ENCODE data around the gene CELF2.

Gene CELF2

GRCh38 chr10:11014671-11015445, 2.8 kb upstream of the CELF2 start:
- Histone ChIP-seq H3K4me1 (ENCODE audit: control insufficient read depth in 1 of 2, insufficient read depth in 2 of 2, low read length in 2 of 2) (peaks cover 0 to 13% of the 10 kb centered on the region in 2 donors), H3K9me3 (ENCODE audit: control insufficient read depth in 1 of 2, low read length in 2 of 2) (no peaks in the 10 kb centered on the region), H3K4me3 (ENCODE audit: low read depth in 1 of 2, low read length in 2 of 2) (no peak overlapping the region), H3K27me3 (ENCODE audit: low read depth, low read length) (no peaks in the 10 kb centered on the region), H3K36me3 (ENCODE audit: control insufficient read depth in 1 of 2, insufficient read depth in 2 of 2, low read length in 2 of 2) (no peaks in the 10 kb centered on the region), H3K27ac (ENCODE audit: low read length) (peak overlapping the region; percentile 35)

- H3K4me3 ChIP-seq (ENCODE audit: low read depth in 1 of 2, low read length in 2 of 2): no peak overlapping the region
Measured at GRCh38 chr10:11015446-11015934, 2.2 kb upstream of the CELF2 start.

GRCh38 chr10:11017000-11017569, 587 bp upstream of the CELF2 start:
- H3K36me3 ChIP-seq (ENCODE audit: control insufficient read depth in 1 of 2, insufficient read depth in 2 of 2, low read length in 2 of 2): no peaks in the 10 kb centered on the region
- H3K4me3 ChIP-seq (ENCODE audit: low read depth in 1 of 2, low read length in 2 of 2): peak overlapping the region; percentile 47 to 60
- H3K27me3 ChIP-seq (ENCODE audit: low read depth, low read length): no peaks in the 10 kb centered on the region
- peaks cover 0 to 13% of the 10 kb centered on the region in 2 donors for H3K4me1 ChIP-seq (ENCODE audit: control insufficient read depth in 1 of 2, insufficient read depth in 2 of 2, low read length in 2 of 2)
- H3K9me3 ChIP-seq (ENCODE audit: control insufficient read depth in 1 of 2, low read length in 2 of 2): no peaks in the 10 kb centered on the region
- peak overlapping the region; percentile 17 for H3K27ac ChIP-seq (ENCODE audit: low read length)

More at GRCh38 chr10:11015446-11015934, 2.2 kb upstream of the CELF2 start:
- Histone ChIP-seq H3K4me1 (ENCODE audit: control insufficient read depth in 1 of 2, insufficient read depth in 2 of 2, low read length in 2 of 2) (peaks cover 0 to 13% of the 10 kb centered on the region in 2 donors), H3K9me3 (ENCODE audit: control insufficient read depth in 1 of 2, low read length in 2 of 2) (no peaks in the 10 kb centered on the region), H3K27ac (ENCODE audit: low read length) (peak overlapping the region; percentile 33), H3K27me3 (ENCODE audit: low read depth, low read length) (no peaks in the 10 kb centered on the region), H3K36me3 (ENCODE audit: control insufficient read depth in 1 of 2, insufficient read depth in 2 of 2, low read length in 2 of 2) (no peaks in the 10 kb centered on the region)

GRCh38 chr10:11018432-11018841, 765 bp downstream of the CELF2 start:
- H3K27ac ChIP-seq (ENCODE audit: low read length): peak overlapping the region; percentile 60

GRCh38 chr10:11018855-11019631, 1.4 kb downstream of the CELF2 start:
- Histone ChIP-seq H3K4me3 (ENCODE audit: low read depth in 1 of 2, low read length in 2 of 2) (peak overlapping the region; percentile 71), H3K27me3 (ENCODE audit: low read depth, low read length) (no peaks in the 10 kb centered on the region), H3K27ac (ENCODE audit: low read length) (peak overlapping the region; percentile 60), H3K4me1 (ENCODE audit: control insufficient read depth in 1 of 2, insufficient read depth in 2 of 2, low read length in 2 of 2) (peaks cover 0 to 13% of the 10 kb centered on the region in 2 donors), H3K36me3 (ENCODE audit: control insufficient read depth in 1 of 2, insufficient read depth in 2 of 2, low read length in 2 of 2) (no peaks in the 10 kb centered on the region), H3K9me3 (ENCODE audit: control insufficient read depth in 1 of 2, low read length in 2 of 2) (no peaks in the 10 kb centered on the region)

More at GRCh38 chr10:11018432-11018841, 765 bp downstream of the CELF2 start:
- peaks cover 0 to 13% of the 10 kb centered on the region in 2 donors for H3K4me1 ChIP-seq (ENCODE audit: control insufficient read depth in 1 of 2, insufficient read depth in 2 of 2, low read length in 2 of 2)
- H3K27me3 ChIP-seq (ENCODE audit: low read depth, low read length): no peaks in the 10 kb centered on the region
- H3K36me3 ChIP-seq (ENCODE audit: control insufficient read depth in 1 of 2, insufficient read depth in 2 of 2, low read length in 2 of 2): no peaks in the 10 kb centered on the region
- peak overlapping the region; percentile 71 for H3K4me3 ChIP-seq (ENCODE audit: low read depth in 1 of 2, low read length in 2 of 2)
- no peaks in the 10 kb centered on the region for H3K9me3 ChIP-seq (ENCODE audit: control insufficient read depth in 1 of 2, low read length in 2 of 2)

GRCh38 chr10:11019724-11020547, 2.3 kb downstream of the CELF2 start:
- no peak overlapping the region for H3K27ac ChIP-seq (ENCODE audit: low read length)
- no peaks in the 10 kb centered on the region for H3K9me3 ChIP-seq (ENCODE audit: control insufficient read depth in 1 of 2, low read length in 2 of 2)

GRCh38 chr10:11020548-11020942, 2.9 kb downstream of the CELF2 start:
- Histone ChIP-seq H3K4me3 (ENCODE audit: low read depth in 1 of 2, low read length in 2 of 2) (no peak overlapping the region), H3K9me3 (ENCODE audit: control insufficient read depth in 1 of 2, low read length in 2 of 2) (no peaks in the 10 kb centered on the region), H3K36me3 (ENCODE audit: control insufficient read depth in 1 of 2, insufficient read depth in 2 of 2, low read length in 2 of 2) (no peaks in the 10 kb centered on the region), H3K27me3 (ENCODE audit: low read depth, low read length) (no peaks in the 10 kb centered on the region), H3K27ac (ENCODE audit: low read length) (no peak overlapping the region), H3K4me1 (ENCODE audit: control insufficient read depth in 1 of 2, insufficient read depth in 2 of 2, low read length in 2 of 2) (peaks cover 0 to 13% of the 10 kb centered on the region in 2 donors)

More at GRCh38 chr10:11019724-11020547, 2.3 kb downstream of the CELF2 start:
- Histone ChIP-seq H3K27me3 (ENCODE audit: low read depth, low read length) (no peaks in the 10 kb centered on the region), H3K4me3 (ENCODE audit: low read depth in 1 of 2, low read length in 2 of 2) (peak overlapping the region in 1 of 2 donors; percentile 71), H3K36me3 (ENCODE audit: control insufficient read depth in 1 of 2, insufficient read depth in 2 of 2, low read length in 2 of 2) (no peaks in the 10 kb centered on the region), H3K4me1 (ENCODE audit: control insufficient read depth in 1 of 2, insufficient read depth in 2 of 2, low read length in 2 of 2) (peaks cover 0 to 13% of the 10 kb centered on the region in 2 donors)

GRCh38 chr10:11022213-11022612, 4.5 kb downstream of the CELF2 start:
- Histone ChIP-seq H3K27ac (ENCODE audit: low read length) (no peak overlapping the region), H3K4me1 (ENCODE audit: control insufficient read depth in 1 of 2, insufficient read depth in 2 of 2, low read length in 2 of 2) (peaks cover 0 to 8% of the 10 kb centered on the region in 2 donors), H3K9me3 (ENCODE audit: control insufficient read depth in 1 of 2, low read length in 2 of 2) (no peaks in the 10 kb centered on the region), H3K4me3 (ENCODE audit: low read depth in 1 of 2, low read length in 2 of 2) (no peak overlapping the region), H3K27me3 (ENCODE audit: low read depth, low read length) (no peaks in the 10 kb centered on the region), H3K36me3 (ENCODE audit: control insufficient read depth in 1 of 2, insufficient read depth in 2 of 2, low read length in 2 of 2) (no peaks in the 10 kb centered on the region)

GRCh38 chr10:11023009-11023953, 5.6 kb downstream of the CELF2 start:
- H3K4me1 ChIP-seq (ENCODE audit: control insufficient read depth in 1 of 2, insufficient read depth in 2 of 2, low read length in 2 of 2): peaks cover 0 to 4% of the 10 kb centered on the region in 2 donors
- no peak overlapping the region for H3K27ac ChIP-seq (ENCODE audit: low read length)
- no peak overlapping the region for H3K4me3 ChIP-seq (ENCODE audit: low read depth in 1 of 2, low read length in 2 of 2)
- H3K9me3 ChIP-seq (ENCODE audit: control insufficient read depth in 1 of 2, low read length in 2 of 2): no peaks in the 10 kb centered on the region
- no peaks in the 10 kb centered on the region for H3K36me3 ChIP-seq (ENCODE audit: control insufficient read depth in 1 of 2, insufficient read depth in 2 of 2, low read length in 2 of 2)
- H3K27me3 ChIP-seq (ENCODE audit: low read depth, low read length): no peaks in the 10 kb centered on the region

- H3K9me3 ChIP-seq (ENCODE audit: control insufficient read depth in 1 of 2, low read length in 2 of 2): no peaks in the 10 kb centered on the region
- H3K36me3 ChIP-seq (ENCODE audit: control insufficient read depth in 1 of 2, insufficient read depth in 2 of 2, low read length in 2 of 2): no peaks in the 10 kb centered on the region
- no peak overlapping the region for H3K4me3 ChIP-seq (ENCODE audit: low read depth in 1 of 2, low read length in 2 of 2)
- no peaks in the 10 kb centered on the region for H3K27me3 ChIP-seq (ENCODE audit: low read depth, low read length)
- no peaks in the 10 kb centered on the region for H3K4me1 ChIP-seq (ENCODE audit: control insufficient read depth in 1 of 2, insufficient read depth in 2 of 2, low read length in 2 of 2)
- no peak overlapping the region for H3K27ac ChIP-seq (ENCODE audit: low read length)
Measured at GRCh38 chr10:11024596-11024995, 6.9 kb downstream of the CELF2 start.
